ENCODE results near the gene MSGN1.
A peak's percentile ranks its signal among the peaks of the same experiment; 100 is the strongest.
"Not testable (repeated sequence)": the region's sequence is repeated elsewhere in the genome, so short reads cannot be mapped to it uniquely, and the experiment has no call there.

The MSGN1 gene

GRCh38 chr2:17823646-17824045 lies 7.4 kb downstream of the MSGN1 start:
- not testable (repeated sequence) for H3K9ac ChIP-seq (ENCODE audit: low read depth, low read length); H3K27ac ChIP-seq (ENCODE audit: low read depth, low read length); H3K9me3 ChIP-seq (ENCODE audit: control insufficient read depth, insufficient read depth, low read length); H3K36me3 ChIP-seq (ENCODE audit: control insufficient read depth, insufficient read depth, low read length); H3K27me3 ChIP-seq (ENCODE audit: control insufficient read depth, insufficient read depth, low read length); H3K4me3 ChIP-seq (ENCODE audit: low read depth, low read length)
- peaks cover 28% of the 10 kb centered on the region for H3K4me1 ChIP-seq (ENCODE audit: control insufficient read depth, insufficient read depth, low read length)

- peaks cover 27% of the 10 kb centered on the region for H3K4me1 ChIP-seq (ENCODE audit: control insufficient read depth, insufficient read depth, low read length)
- peak overlapping the region; percentile 59 for H3K27ac ChIP-seq (ENCODE audit: low read depth, low read length)
- H3K4me3 ChIP-seq (ENCODE audit: low read depth, low read length) = no peak overlapping the region
- no peaks in the 10 kb centered on the region for H3K36me3 ChIP-seq (ENCODE audit: control insufficient read depth, insufficient read depth, low read length)
- H3K9me3 ChIP-seq (ENCODE audit: control insufficient read depth, insufficient read depth, low read length) = no peaks in the 10 kb centered on the region
- H3K9ac ChIP-seq (ENCODE audit: low read depth, low read length) = no peak overlapping the region
- peaks cover 30% of the 10 kb centered on the region for H3K27me3 ChIP-seq (ENCODE audit: control insufficient read depth, insufficient read depth, low read length)
These were observed 11.1 kb downstream of the MSGN1 start for GRCh38 chr2:17827316-17827715.

- H3K27ac ChIP-seq (ENCODE audit: low read depth, low read length) = peak overlapping the region; percentile 59
- no peaks in the 10 kb centered on the region for H3K9me3 ChIP-seq (ENCODE audit: control insufficient read depth, insufficient read depth, low read length)
- peaks cover 24% of the 10 kb centered on the region for H3K4me1 ChIP-seq (ENCODE audit: control insufficient read depth, insufficient read depth, low read length)
- no peak overlapping the region for H3K4me3 ChIP-seq (ENCODE audit: low read depth, low read length)
- H3K27me3 ChIP-seq (ENCODE audit: control insufficient read depth, insufficient read depth, low read length) = peaks cover 30% of the 10 kb centered on the region
- no peak overlapping the region for H3K9ac ChIP-seq (ENCODE audit: low read depth, low read length)
- no peaks in the 10 kb centered on the region for H3K36me3 ChIP-seq (ENCODE audit: control insufficient read depth, insufficient read depth, low read length)
These were observed 11.5 kb downstream of the MSGN1 start for GRCh38 chr2:17827785-17828184.

GRCh38 chr2:17830053-17831034 lies 14.1 kb downstream of the MSGN1 start:
- no peaks in the 10 kb centered on the region for H3K36me3 ChIP-seq (ENCODE audit: control insufficient read depth, insufficient read depth, low read length)
- H3K4me1 ChIP-seq (ENCODE audit: control insufficient read depth, insufficient read depth, low read length) = peaks cover 24% of the 10 kb centered on the region
- H3K27ac ChIP-seq (ENCODE audit: low read depth, low read length) = no peak overlapping the region
- no peak overlapping the region for H3K9ac ChIP-seq (ENCODE audit: low read depth, low read length)
- H3K4me3 ChIP-seq (ENCODE audit: low read depth, low read length) = peak overlapping the region; percentile 44; the same call in 1 of the 2 replicates
- no peaks in the 10 kb centered on the region for H3K9me3 ChIP-seq (ENCODE audit: control insufficient read depth, insufficient read depth, low read length)
- H3K27me3 ChIP-seq (ENCODE audit: control insufficient read depth, insufficient read depth, low read length) = peaks cover 30% of the 10 kb centered on the region

GRCh38 chr2:17835516-17835915 lies 19.3 kb downstream of the MSGN1 start:
- no peaks in the 10 kb centered on the region for H3K36me3 ChIP-seq (ENCODE audit: control insufficient read depth, insufficient read depth, low read length)
- peaks cover 9% of the 10 kb centered on the region for H3K27me3 ChIP-seq (ENCODE audit: control insufficient read depth, insufficient read depth, low read length)
- H3K4me1 ChIP-seq (ENCODE audit: control insufficient read depth, insufficient read depth, low read length) = no peaks in the 10 kb centered on the region
- no peak overlapping the region for H3K27ac ChIP-seq (ENCODE audit: low read depth, low read length)
- H3K4me3 ChIP-seq (ENCODE audit: low read depth, low read length) = no peak overlapping the region
- H3K9ac ChIP-seq (ENCODE audit: low read depth, low read length) = no peak overlapping the region
- no peaks in the 10 kb centered on the region for H3K9me3 ChIP-seq (ENCODE audit: control insufficient read depth, insufficient read depth, low read length)

DNA sequence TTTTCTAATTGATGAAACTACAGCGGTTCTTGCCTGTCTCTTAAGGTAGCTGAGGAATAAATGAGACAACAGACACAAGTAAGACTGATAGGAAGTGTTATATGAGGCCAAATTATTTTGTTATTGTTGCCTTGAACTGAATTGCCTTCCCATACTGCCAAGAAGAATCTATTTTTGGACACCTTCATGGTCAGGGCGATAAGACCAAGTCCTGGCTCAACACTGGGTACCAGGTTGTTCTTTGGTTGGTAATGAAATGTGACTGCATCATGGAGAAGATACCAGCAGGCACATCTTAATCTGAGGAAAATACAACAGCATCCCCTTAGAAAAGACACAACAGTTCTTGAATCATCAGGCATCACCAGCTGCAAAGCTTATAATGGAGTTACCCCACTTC lies 23.7 kb downstream of the MSGN1 start:
- no peaks in the 10 kb centered on the region for H3K4me1 ChIP-seq (ENCODE audit: control insufficient read depth, insufficient read depth, low read length)

GRCh38 chr2:17843457-17843856 lies 27.2 kb downstream of the MSGN1 start:
- Histone ChIP-seq H3K27me3 (ENCODE audit: control insufficient read depth, insufficient read depth, low read length) (no peaks in the 10 kb centered on the region), H3K36me3 (ENCODE audit: control insufficient read depth, insufficient read depth, low read length) (no peaks in the 10 kb centered on the region), H3K9ac (ENCODE audit: low read depth, low read length) (no peak overlapping the region), H3K4me1 (ENCODE audit: control insufficient read depth, insufficient read depth, low read length) (no peaks in the 10 kb centered on the region), H3K9me3 (ENCODE audit: control insufficient read depth, insufficient read depth, low read length) (no peaks in the 10 kb centered on the region), H3K27ac (ENCODE audit: low read depth, low read length) (no peak overlapping the region), H3K4me3 (ENCODE audit: low read depth, low read length) (no peak overlapping the region)

More for the DNA sequence above, 23.7 kb downstream of the MSGN1 start:
- Histone ChIP-seq H3K27me3 (ENCODE audit: control insufficient read depth, insufficient read depth, low read length) (no peaks in the 10 kb centered on the region), H3K4me3 (ENCODE audit: low read depth, low read length) (no peak overlapping the region), H3K27ac (ENCODE audit: low read depth, low read length) (no peak overlapping the region), H3K36me3 (ENCODE audit: control insufficient read depth, insufficient read depth, low read length) (no peaks in the 10 kb centered on the region), H3K9me3 (ENCODE audit: control insufficient read depth, insufficient read depth, low read length) (no peaks in the 10 kb centered on the region), H3K9ac (ENCODE audit: low read depth, low read length) (no peak overlapping the region)

GRCh38 chr2:17845806-17846205 lies 29.5 kb downstream of the MSGN1 start:
- Histone ChIP-seq H3K9me3 (ENCODE audit: control insufficient read depth, insufficient read depth, low read length) (no peaks in the 10 kb centered on the region), H3K4me1 (ENCODE audit: control insufficient read depth, insufficient read depth, low read length) (no peaks in the 10 kb centered on the region), H3K27me3 (ENCODE audit: control insufficient read depth, insufficient read depth, low read length) (no peaks in the 10 kb centered on the region), H3K4me3 (ENCODE audit: low read depth, low read length) (no peak overlapping the region), H3K27ac (ENCODE audit: low read depth, low read length) (no peak overlapping the region), H3K36me3 (ENCODE audit: control insufficient read depth, insufficient read depth, low read length) (no peaks in the 10 kb centered on the region), H3K9ac (ENCODE audit: low read depth, low read length) (no peak overlapping the region)

- no peak overlapping the region for H3K27ac ChIP-seq (ENCODE audit: low read depth, low read length)
- H3K4me3 ChIP-seq (ENCODE audit: low read depth, low read length) = no peak overlapping the region
These were observed 30.4 kb downstream of the MSGN1 start for GRCh38 chr2:17846676-17847075.

DNA sequence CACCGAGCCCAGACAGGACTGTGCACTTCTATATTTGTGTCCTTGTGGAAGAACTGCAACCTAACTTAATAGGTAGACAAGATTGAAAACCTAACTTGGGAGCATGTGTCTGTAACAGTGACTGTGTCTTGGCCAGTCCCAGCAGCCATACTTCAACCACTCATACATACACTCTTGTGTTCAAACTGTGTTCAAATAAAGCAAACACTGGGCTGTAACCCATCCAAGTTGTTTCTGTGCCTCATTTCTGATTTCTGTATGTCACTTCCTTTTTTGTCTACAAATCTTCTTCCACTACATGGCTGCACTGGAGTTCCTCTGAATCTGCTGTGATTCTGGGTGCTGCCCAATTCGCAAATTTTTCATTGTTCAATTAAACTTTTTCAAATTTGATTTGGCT lies 31.0 kb downstream of the MSGN1 start:
- no peaks in the 10 kb centered on the region for H3K27me3 ChIP-seq (ENCODE audit: control insufficient read depth, insufficient read depth, low read length)
- no peak overlapping the region for H3K4me3 ChIP-seq (ENCODE audit: low read depth, low read length)
- H3K36me3 ChIP-seq (ENCODE audit: control insufficient read depth, insufficient read depth, low read length) = no peaks in the 10 kb centered on the region
- no peak overlapping the region for H3K9ac ChIP-seq (ENCODE audit: low read depth, low read length)
- no peak overlapping the region for H3K27ac ChIP-seq (ENCODE audit: low read depth, low read length)
- H3K9me3 ChIP-seq (ENCODE audit: control insufficient read depth, insufficient read depth, low read length) = no peaks in the 10 kb centered on the region
- no peaks in the 10 kb centered on the region for H3K4me1 ChIP-seq (ENCODE audit: control insufficient read depth, insufficient read depth, low read length)

More at GRCh38 chr2:17846676-17847075, 30.4 kb downstream of the MSGN1 start:
- Histone ChIP-seq H3K9ac (ENCODE audit: low read depth, low read length) (no peak overlapping the region), H3K4me1 (ENCODE audit: control insufficient read depth, insufficient read depth, low read length) (no peaks in the 10 kb centered on the region), H3K36me3 (ENCODE audit: control insufficient read depth, insufficient read depth, low read length) (no peaks in the 10 kb centered on the region), H3K9me3 (ENCODE audit: control insufficient read depth, insufficient read depth, low read length) (no peaks in the 10 kb centered on the region), H3K27me3 (ENCODE audit: control insufficient read depth, insufficient read depth, low read length) (no peaks in the 10 kb centered on the region)

- Histone ChIP-seq H3K4me1 (ENCODE audit: control insufficient read depth, insufficient read depth, low read length) (no peaks in the 10 kb centered on the region), H3K36me3 (ENCODE audit: control insufficient read depth, insufficient read depth, low read length) (no peaks in the 10 kb centered on the region), H3K27ac (ENCODE audit: low read depth, low read length) (no peak overlapping the region), H3K9ac (ENCODE audit: low read depth, low read length) (no peak overlapping the region), H3K4me3 (ENCODE audit: low read depth, low read length) (no peak overlapping the region), H3K9me3 (ENCODE audit: control insufficient read depth, insufficient read depth, low read length) (no peaks in the 10 kb centered on the region), H3K27me3 (ENCODE audit: control insufficient read depth, insufficient read depth, low read length) (no peaks in the 10 kb centered on the region)
These were observed 33.0 kb downstream of the MSGN1 start for GRCh38 chr2:17849275-17849674.
